ENCODE measurements around the gene LIN7C.

Gene LIN7C

DNA sequence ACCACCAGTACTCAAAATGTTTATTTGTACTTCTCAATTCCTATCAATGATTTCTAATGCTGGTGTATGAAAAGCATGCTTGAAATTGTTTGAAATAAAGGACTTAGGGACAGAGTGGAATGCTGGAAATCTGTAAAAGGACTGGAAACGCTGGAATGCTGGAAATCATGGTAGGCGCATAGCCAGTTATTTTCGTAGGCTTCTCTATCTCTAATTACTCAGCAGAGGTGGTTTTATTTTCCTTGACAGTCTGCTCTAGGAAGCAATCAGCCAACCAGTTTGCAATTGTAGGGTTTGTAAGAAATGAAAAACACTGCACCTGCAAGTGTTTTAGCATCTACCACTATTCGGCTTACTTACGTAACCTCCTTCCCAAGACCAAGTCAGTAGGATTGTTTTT, 788 bp downstream of the LIN7C start:
- Histone ChIP-seq H3K27me3 (no peaks in the 10 kb centered on the region), H3K4me1 (no peaks in the 10 kb centered on the region), H3K36me3 (no peaks in the 10 kb centered on the region), H3K4me3 (ENCODE audit: low read depth, low read length) (peak overlapping the region; percentile 77), H3K9me3 (no peaks in the 10 kb centered on the region)
- TF ChIP-seq, protein P1, sequence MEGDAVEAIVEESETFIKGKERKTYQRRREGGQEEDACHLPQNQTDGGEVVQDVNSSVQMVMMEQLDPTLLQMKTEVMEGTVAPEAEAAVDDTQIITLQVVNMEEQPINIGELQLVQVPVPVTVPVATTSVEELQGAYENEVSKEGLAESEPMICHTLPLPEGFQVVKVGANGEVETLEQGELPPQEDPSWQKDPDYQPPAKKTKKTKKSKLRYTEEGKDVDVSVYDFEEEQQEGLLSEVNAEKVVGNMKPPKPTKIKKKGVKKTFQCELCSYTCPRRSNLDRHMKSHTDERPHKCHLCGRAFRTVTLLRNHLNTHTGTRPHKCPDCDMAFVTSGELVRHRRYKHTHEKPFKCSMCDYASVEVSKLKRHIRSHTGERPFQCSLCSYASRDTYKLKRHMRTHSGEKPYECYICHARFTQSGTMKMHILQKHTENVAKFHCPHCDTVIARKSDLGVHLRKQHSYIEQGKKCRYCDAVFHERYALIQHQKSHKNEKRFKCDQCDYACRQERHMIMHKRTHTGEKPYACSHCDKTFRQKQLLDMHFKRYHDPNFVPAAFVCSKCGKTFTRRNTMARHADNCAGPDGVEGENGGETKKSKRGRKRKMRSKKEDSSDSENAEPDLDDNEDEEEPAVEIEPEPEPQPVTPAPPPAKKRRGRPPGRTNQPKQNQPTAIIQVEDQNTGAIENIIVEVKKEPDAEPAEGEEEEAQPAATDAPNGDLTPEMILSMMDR (IDR thresholded peaks at IDR 0.05; ENCODE audit: low read depth, low read length): no peak
- no peak for DNase-seq

GRCh38 chr11:27504205-27504604, 2.4 kb downstream of the LIN7C start:
- H3K4me3 ChIP-seq (ENCODE audit: low read depth, low read length): no peak overlapping the region
- H3K27me3 ChIP-seq: no peaks in the 10 kb centered on the region
- H3K4me1 ChIP-seq: no peaks in the 10 kb centered on the region
- TF ChIP-seq, protein P1 (IDR thresholded peaks at IDR 0.05; ENCODE audit: low read depth, low read length): no peak
- H3K36me3 ChIP-seq: no peaks in the 10 kb centered on the region
- DNase-seq: no peak
- H3K9me3 ChIP-seq: no peaks in the 10 kb centered on the region

- Histone ChIP-seq H3K36me3 (no peaks in the 10 kb centered on the region; the same call in 1 of the 2 replicates), H3K4me1 (no peaks in the 10 kb centered on the region), H3K4me3 (ENCODE audit: low read depth, low read length) (no peak overlapping the region), H3K27me3 (no peaks in the 10 kb centered on the region), H3K9me3 (no peaks in the 10 kb centered on the region)
- DNase-seq: no peak
- TF ChIP-seq, protein P1 (IDR thresholded peaks at IDR 0.05; ENCODE audit: low read depth, low read length): no peak
Observed at GRCh38 chr11:27501100-27501499, 5.5 kb downstream of the LIN7C start.

GRCh38 chr11:27497911-27498310, 8.7 kb downstream of the LIN7C start:
- Histone ChIP-seq H3K4me1 (no peaks in the 10 kb centered on the region), H3K36me3 (no peaks in the 10 kb centered on the region; the same call in 1 of the 2 replicates), H3K4me3 (ENCODE audit: low read depth, low read length) (no peak overlapping the region), H3K27me3 (no peaks in the 10 kb centered on the region), H3K9me3 (no peaks in the 10 kb centered on the region)
- DNase-seq: no peak
- TF ChIP-seq, protein P1 (IDR thresholded peaks at IDR 0.05; ENCODE audit: low read depth, low read length): no peak

DNA sequence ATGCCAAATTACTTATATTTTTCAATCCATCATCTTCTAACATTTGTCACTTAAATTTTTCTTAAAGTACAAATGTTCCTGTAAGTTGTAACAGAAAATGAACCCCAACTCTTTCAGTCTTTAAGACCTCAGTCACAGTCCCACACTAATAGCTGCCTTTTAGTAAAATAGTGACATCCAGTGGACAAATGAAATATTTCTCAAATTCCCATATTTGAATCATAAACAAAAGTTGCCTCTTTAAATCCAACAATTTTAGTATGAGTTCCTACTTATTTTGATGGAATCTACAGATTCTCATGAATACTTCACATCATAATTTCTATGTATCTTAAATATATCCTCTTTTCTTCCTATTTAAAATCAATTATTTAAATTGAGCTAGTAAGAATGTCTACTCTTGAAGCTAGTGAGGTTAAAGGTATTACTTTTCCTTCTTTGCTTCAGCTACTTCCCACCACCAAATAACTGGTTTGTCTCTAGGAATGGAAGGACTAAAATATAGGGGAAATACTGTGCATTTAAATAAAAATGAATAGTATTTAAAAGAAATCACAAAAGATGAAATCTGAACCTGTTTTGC, 9.2 kb downstream of the LIN7C start:
- DNase-seq: no peak
- no peaks in the 10 kb centered on the region for H3K27me3 ChIP-seq
- H3K4me3 ChIP-seq (ENCODE audit: low read depth, low read length): no peak overlapping the region
- H3K4me1 ChIP-seq: no peaks in the 10 kb centered on the region
- TF ChIP-seq, protein P1 (IDR thresholded peaks at IDR 0.05; ENCODE audit: low read depth, low read length): no peak; the same call in 1 of the 2 replicates
- H3K9me3 ChIP-seq: no peaks in the 10 kb centered on the region
- no peaks in the 10 kb centered on the region; the same call in 1 of the 2 replicates for H3K36me3 ChIP-seq

DNA sequence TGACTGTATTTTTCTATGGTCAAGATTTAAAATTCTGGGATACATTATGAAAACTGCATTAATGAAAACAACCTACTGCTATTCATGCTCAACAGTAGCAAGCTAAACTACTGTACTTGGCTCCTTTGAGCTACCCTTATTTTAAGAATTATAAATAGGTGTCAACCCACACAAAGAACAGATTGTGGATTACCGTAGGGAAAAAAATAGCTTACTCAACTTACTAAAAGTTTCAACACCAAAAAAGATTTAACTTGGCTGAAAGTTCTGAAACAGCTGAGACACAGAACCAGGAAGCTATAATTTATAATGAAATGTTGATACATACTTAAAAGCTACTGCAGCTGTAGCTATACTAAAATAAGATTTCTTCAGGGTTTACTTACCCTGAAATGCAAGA, 10.1 kb downstream of the LIN7C start:
- H3K27me3 ChIP-seq: no peaks in the 10 kb centered on the region
- no peak overlapping the region for H3K4me3 ChIP-seq (ENCODE audit: low read depth, low read length)
- TF ChIP-seq, protein P1 (IDR thresholded peaks at IDR 0.05; ENCODE audit: low read depth, low read length): no peak
- H3K9me3 ChIP-seq: no peaks in the 10 kb centered on the region
- no peaks in the 10 kb centered on the region for H3K4me1 ChIP-seq
- H3K36me3 ChIP-seq: no peaks in the 10 kb centered on the region; the same call in 1 of the 2 replicates
- DNase-seq: no peak
